HCT116 (cell line): Measurements from ENCODE around the gene IGSF11. TPM values are rescaled to one million over a fixed set of nuclear protein-coding genes. Genes with fewer than 3 reads are reported as not detected.

ENCODE experiments used
- ATAC-seq: fragments of 200-7000 bp; cut with Tn5 transposase; 2 replicates; pipeline ENCODE4 v1.9.1; 2020; ENCODE audit warnings: mild to moderate bottlenecking, moderate library complexity
- BruUV-seq: library from RNA; stranded (reverse); fragments of 400-500 nt; replicated peaks from 2 replicates; lab custom pipeline; 2021; lab: Mats Ljungman, UMichigan
- CTCF ChIA-PET: fragments of 300-600 bp; sonication (Branson Sonifier 250); formaldehyde crosslinking; loops from one replicate; lab custom pipeline; 2021; ENCODE audit warnings: antibody characterized with exemption; lab: Charles Lee
- POLR2A ChIA-PET: fragments of 300-600, 350-600 bp; sonication (Branson Sonifier 250); formaldehyde crosslinking; loops from one replicate; lab custom pipeline; 2021; ENCODE audit warnings: antibody characterized with exemption; lab: Charles Lee
- RAD21 ChIA-PET, 2 experiments: fragments of 300-600 bp; sonication (Branson Sonifier 250); formaldehyde crosslinking; loops; one replicate each; lab custom pipeline; 2023; ENCODE audit warnings: low total read pairs in 2 of 2; ENCODE audit not compliant: uncharacterized antibody in 2 of 2, unreplicated experiment in 2 of 2, low non-redundant PET in 1 of 2; lab: Charles Lee
- DNase-seq: peaks from one replicate; pipeline ENCODE4 v3.0.0-alpha.2; 2010; ENCODE audit warnings: low read depth, low spot score
- H2AFZ ChIP-seq: fragments of 200-600 bp; shearing (Covaris generic), sonication (generic); 2 replicates; pipeline ENCODE4 v1.6.1; 2017; ENCODE audit warnings: low read depth, mixed run types, mixed read lengths, antibody characterized with exemption, low read length; ENCODE audit not compliant: poor library complexity, severe bottlenecking
- H3K27ac ChIP-seq: 2 replicates; pipeline ENCODE4 v1.5.1; 2012; ENCODE audit warnings: low read depth, low read length
- H3K27me3 ChIP-seq: fragments of 200-600 bp; sonication (generic); 2 replicates; pipeline ENCODE4 v1.6.1; 2016; ENCODE audit warnings: mixed run types, low read length, mixed read lengths; ENCODE audit not compliant: insufficient read depth
- H3K36me3 ChIP-seq, 2 experiments: fragments of 200-500 bp in 1 of 2; fragments of 200-600 bp in 1 of 2; sonication (Bioruptor generic) in 1 of 2; sonication (generic) in 1 of 2; 2 replicates each; pipeline versions ENCODE4 v1.5.1 to v1.6.1; 2014 to 2016; ENCODE audit warnings: low read length in 2 of 2, inconsistent platforms in 1 of 2, mixed read lengths in 1 of 2, mixed run types in 1 of 2; ENCODE audit not compliant: insufficient read depth in 2 of 2, control insufficient read depth in 1 of 2
- H3K4me1 ChIP-seq, 2 experiments: fragments of 200-600 bp in 1 of 2; sonication (generic) in 1 of 2; 2 replicates each; pipeline versions ENCODE4 v1.5.1 to v1.6.1; 2012 to 2017; ENCODE audit warnings: low read length in 2 of 2, inconsistent platforms in 1 of 2, mild to moderate bottlenecking in 1 of 2, mixed read lengths in 1 of 2, mixed run types in 1 of 2, moderate library complexity in 1 of 2; ENCODE audit not compliant: insufficient read depth in 2 of 2, control insufficient read depth in 1 of 2
- H3K4me2 ChIP-seq: fragments of 200-600 bp; sonication (generic); 2 replicates; pipeline ENCODE4 v1.6.1; 2017; ENCODE audit warnings: mixed run types, low read length, mixed read lengths
- H3K4me3 ChIP-seq, 2 experiments: fragments of 200-600 bp in 1 of 2; sonication (generic) in 1 of 2; replicated peaks in 1 of 2; 2 replicates each; pipeline ENCODE4 v1.5.1; 2011 to 2016; ENCODE audit warnings: low read length in 2 of 2, control low read depth in 1 of 2, low read depth in 1 of 2, mild to moderate bottlenecking in 1 of 2, mixed read lengths in 1 of 2, mixed run types in 1 of 2
- H3K79me2 ChIP-seq: fragments of 200-600 bp; sonication (generic); 2 replicates; pipeline ENCODE4 v1.6.1; 2017; ENCODE audit warnings: mild to moderate bottlenecking, mixed run types, low read length, moderate library complexity, mixed read lengths; ENCODE audit not compliant: insufficient read depth
- H3K9ac ChIP-seq: fragments of 200-600 bp; sonication (generic); 2 replicates; pipeline ENCODE4 v1.6.1; 2016; ENCODE audit warnings: low read length, mixed read lengths
- H3K9me2 ChIP-seq: fragments of 200-600 bp; sonication (generic), shearing (Covaris generic); 2 replicates; pipeline ENCODE4 v1.6.1; 2017; ENCODE audit warnings: mixed run types, mild to moderate bottlenecking, moderate library complexity; ENCODE audit not compliant: insufficient read depth
- H3K9me3 ChIP-seq, 2 experiments: fragments of 200-500 bp in 1 of 2; fragments of 200-600 bp in 1 of 2; sonication (Bioruptor generic) in 1 of 2; sonication (generic) in 1 of 2; 2 replicates each; pipeline ENCODE4 v1.6.1; 2014 to 2017; ENCODE audit warnings: low read length in 2 of 2, mixed read lengths in 2 of 2, inconsistent platforms in 1 of 2, low read depth in 1 of 2, mild to moderate bottlenecking in 1 of 2, mixed run types in 1 of 2, moderate library complexity in 1 of 2; ENCODE audit not compliant: control insufficient read depth in 1 of 2, insufficient read depth in 1 of 2
- H4K20me1 ChIP-seq: fragments of 200-600 bp; sonication (generic), shearing (Covaris generic); 2 replicates; pipeline ENCODE4 v1.6.1; 2017; ENCODE audit warnings: mixed run types, mild to moderate bottlenecking, moderate library complexity; ENCODE audit not compliant: insufficient read depth
- CBX3 ChIP-seq: IDR thresholded peaks from 2 replicates; pipeline ENCODE4 v1.6.1; 2012; ENCODE audit warnings: low read depth
- CEBPB ChIP-seq: IDR thresholded peaks from 2 replicates; pipeline ENCODE4 v1.6.1; 2012; ENCODE audit warnings: low read depth
- EGR1 ChIP-seq: IDR thresholded peaks from 2 replicates; pipeline ENCODE4 v1.6.1; 2012; ENCODE audit warnings: low read depth
- ELF1 ChIP-seq: IDR thresholded peaks from 2 replicates; pipeline ENCODE4 v1.6.1; 2012; ENCODE audit warnings: low read depth, borderline replicate concordance
- EZH2 ChIP-seq: fragments of 200-600 bp; sonication (generic); IDR thresholded peaks from 2 replicates; pipeline ENCODE4 v1.6.1; 2017; ENCODE audit warnings: antibody characterized with exemption, mixed run types
- EZH2phosphoT487 ChIP-seq: fragments of 200-600 bp; IDR thresholded peaks from 2 replicates; pipeline ENCODE4 v1.6.1; 2018; ENCODE audit warnings: antibody characterized with exemption, borderline replicate concordance
- POLR2A ChIP-seq: IDR thresholded peaks from 2 replicates; pipeline ENCODE4 v1.7.0; 2011; ENCODE audit warnings: borderline replicate concordance; ENCODE audit not compliant: insufficient read depth, insufficient read length; ENCODE audit errors: extremely low read depth
- RAD21 ChIP-seq: IDR thresholded peaks from 2 replicates; pipeline ENCODE4 v1.6.1; 2012; ENCODE audit warnings: low read depth, mild to moderate bottlenecking
- SIN3A ChIP-seq: IDR thresholded peaks from 2 replicates; pipeline ENCODE4 v1.6.1; 2012; ENCODE audit warnings: low read depth
- SRF ChIP-seq: IDR thresholded peaks from 2 replicates; pipeline ENCODE4 v1.6.1; 2012; ENCODE audit warnings: low read depth
- YY1 ChIP-seq: IDR thresholded peaks from 2 replicates; pipeline ENCODE4 v1.6.1; 2011; ENCODE audit warnings: low read length, low read depth, moderate library complexity, mild to moderate bottlenecking; ENCODE audit not compliant: insufficient replicate concordance; ENCODE audit errors: extremely low read depth
- ZFX ChIP-seq: fragments of 450-650 bp; IDR thresholded peaks from 2 replicates; pipeline ENCODE4 v1.6.1; 2017
- ZNF274 ChIP-seq: fragments of 200-500 bp; sonication (Bioruptor generic); IDR thresholded peaks from 2 replicates; pipeline ENCODE4 v1.6.1; 2014; ENCODE audit warnings: mild to moderate bottlenecking, low read depth, low read length, inconsistent platforms
- intact Hi-C: fragments of 100-400 bp; cut with micrococcal nuclease; formaldehyde crosslinking; loops from 2 replicates; pipeline ENCODE4 v1.10.0; 2022
- total RNA-seq: library from RNA; stranded (reverse); gene quantifications from one replicate; pipeline ENCODE4 v1.2.1, GENCODE V29; 2021; ENCODE audit not compliant: unreplicated experiment
- TF ChIP-seq, protein P1 (sequence below): IDR thresholded peaks from 2 replicates; pipeline ENCODE4 v1.6.1; 2012
- TF ChIP-seq, protein P2 (sequence below): IDR thresholded peaks from 2 replicates; pipeline ENCODE4 v1.6.1; 2012; ENCODE audit warnings: low read depth
- TF ChIP-seq, protein P3 (sequence below), 3 experiments: fragments of 200-600 bp in 1 of 3; sonication (generic) in 1 of 3; IDR thresholded peaks in 2 of 3; conservative IDR thresholded peaks in 1 of 3; 2 replicates each; pipeline ENCODE4 v1.5.1; 2012 to 2017; ENCODE audit warnings: low read depth in 2 of 3, low read length in 2 of 3, antibody characterized with exemption in 1 of 3, borderline replicate concordance in 1 of 3, control low read depth in 1 of 3, mild to moderate bottlenecking in 1 of 3, mixed read lengths in 1 of 3, mixed run types in 1 of 3, moderate library complexity in 1 of 3; ENCODE audit not compliant: insufficient read depth in 1 of 3
- TF ChIP-seq, protein P4 (sequence below): IDR thresholded peaks from 2 replicates; pipeline ENCODE4 v1.6.1; 2012

IGSF11 gene
- total RNA-seq, 1 experiment from 2014 or later = not detected

DNA sequence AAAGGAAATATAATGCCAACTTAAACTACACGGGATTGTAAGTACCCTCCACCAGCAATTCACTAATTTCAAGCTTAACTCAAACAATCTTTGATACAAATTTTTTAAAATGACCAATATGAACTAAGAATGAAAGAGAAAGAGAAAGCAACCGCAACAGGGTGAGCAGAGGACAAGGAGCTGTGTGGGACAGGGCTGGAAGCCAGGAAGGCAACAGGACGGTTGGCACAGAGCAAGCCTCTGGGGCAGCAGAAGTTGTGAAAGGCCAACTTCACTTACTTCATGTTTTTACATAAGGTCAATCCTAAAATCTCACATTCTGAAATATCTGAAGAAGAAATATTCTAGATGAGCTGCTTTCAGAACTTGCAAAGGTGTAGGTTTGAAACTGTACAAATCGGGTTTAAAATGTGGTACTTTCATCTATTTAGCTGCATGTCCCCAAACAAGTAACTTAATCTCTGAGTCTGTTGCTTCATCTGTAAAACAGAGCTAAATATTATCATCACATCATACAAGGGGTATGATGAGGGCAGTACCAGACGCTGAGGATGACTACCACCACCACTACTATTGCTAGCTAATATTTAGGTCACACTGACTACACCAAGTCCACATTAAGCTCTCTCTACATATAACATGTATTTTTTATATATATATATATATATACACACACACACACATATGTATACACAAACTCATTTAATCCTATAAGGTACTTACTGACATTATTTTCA is 101.7 kb downstream of the IGSF11 start:
- POLR2A ChIA-PET = no interaction called here
- CTCF ChIA-PET = no interaction called here

More for the DNA sequence above, 101.7 kb downstream of the IGSF11 start:
- no peak for DNase-seq
- TF ChIP-seq POLR2A (no peak), CBX3 (no peak), ELF1 (no peak), RAD21 (no peak), EZH2 (no peak), ZNF274 (no peak), CEBPB (no peak), EZH2phosphoT487 (no peak), SIN3A (no peak), YY1 (no peak), EGR1 (no peak), ZFX (no peak), SRF (no peak)
- TF ChIP-seq, protein P1, sequence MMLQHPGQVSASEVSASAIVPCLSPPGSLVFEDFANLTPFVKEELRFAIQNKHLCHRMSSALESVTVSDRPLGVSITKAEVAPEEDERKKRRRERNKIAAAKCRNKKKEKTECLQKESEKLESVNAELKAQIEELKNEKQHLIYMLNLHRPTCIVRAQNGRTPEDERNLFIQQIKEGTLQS = no peak
- TF ChIP-seq, protein P2, sequence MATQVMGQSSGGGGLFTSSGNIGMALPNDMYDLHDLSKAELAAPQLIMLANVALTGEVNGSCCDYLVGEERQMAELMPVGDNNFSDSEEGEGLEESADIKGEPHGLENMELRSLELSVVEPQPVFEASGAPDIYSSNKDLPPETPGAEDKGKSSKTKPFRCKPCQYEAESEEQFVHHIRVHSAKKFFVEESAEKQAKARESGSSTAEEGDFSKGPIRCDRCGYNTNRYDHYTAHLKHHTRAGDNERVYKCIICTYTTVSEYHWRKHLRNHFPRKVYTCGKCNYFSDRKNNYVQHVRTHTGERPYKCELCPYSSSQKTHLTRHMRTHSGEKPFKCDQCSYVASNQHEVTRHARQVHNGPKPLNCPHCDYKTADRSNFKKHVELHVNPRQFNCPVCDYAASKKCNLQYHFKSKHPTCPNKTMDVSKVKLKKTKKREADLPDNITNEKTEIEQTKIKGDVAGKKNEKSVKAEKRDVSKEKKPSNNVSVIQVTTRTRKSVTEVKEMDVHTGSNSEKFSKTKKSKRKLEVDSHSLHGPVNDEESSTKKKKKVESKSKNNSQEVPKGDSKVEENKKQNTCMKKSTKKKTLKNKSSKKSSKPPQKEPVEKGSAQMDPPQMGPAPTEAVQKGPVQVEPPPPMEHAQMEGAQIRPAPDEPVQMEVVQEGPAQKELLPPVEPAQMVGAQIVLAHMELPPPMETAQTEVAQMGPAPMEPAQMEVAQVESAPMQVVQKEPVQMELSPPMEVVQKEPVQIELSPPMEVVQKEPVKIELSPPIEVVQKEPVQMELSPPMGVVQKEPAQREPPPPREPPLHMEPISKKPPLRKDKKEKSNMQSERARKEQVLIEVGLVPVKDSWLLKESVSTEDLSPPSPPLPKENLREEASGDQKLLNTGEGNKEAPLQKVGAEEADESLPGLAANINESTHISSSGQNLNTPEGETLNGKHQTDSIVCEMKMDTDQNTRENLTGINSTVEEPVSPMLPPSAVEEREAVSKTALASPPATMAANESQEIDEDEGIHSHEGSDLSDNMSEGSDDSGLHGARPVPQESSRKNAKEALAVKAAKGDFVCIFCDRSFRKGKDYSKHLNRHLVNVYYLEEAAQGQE = no peak
- TF ChIP-seq, protein P3, sequence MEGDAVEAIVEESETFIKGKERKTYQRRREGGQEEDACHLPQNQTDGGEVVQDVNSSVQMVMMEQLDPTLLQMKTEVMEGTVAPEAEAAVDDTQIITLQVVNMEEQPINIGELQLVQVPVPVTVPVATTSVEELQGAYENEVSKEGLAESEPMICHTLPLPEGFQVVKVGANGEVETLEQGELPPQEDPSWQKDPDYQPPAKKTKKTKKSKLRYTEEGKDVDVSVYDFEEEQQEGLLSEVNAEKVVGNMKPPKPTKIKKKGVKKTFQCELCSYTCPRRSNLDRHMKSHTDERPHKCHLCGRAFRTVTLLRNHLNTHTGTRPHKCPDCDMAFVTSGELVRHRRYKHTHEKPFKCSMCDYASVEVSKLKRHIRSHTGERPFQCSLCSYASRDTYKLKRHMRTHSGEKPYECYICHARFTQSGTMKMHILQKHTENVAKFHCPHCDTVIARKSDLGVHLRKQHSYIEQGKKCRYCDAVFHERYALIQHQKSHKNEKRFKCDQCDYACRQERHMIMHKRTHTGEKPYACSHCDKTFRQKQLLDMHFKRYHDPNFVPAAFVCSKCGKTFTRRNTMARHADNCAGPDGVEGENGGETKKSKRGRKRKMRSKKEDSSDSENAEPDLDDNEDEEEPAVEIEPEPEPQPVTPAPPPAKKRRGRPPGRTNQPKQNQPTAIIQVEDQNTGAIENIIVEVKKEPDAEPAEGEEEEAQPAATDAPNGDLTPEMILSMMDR (IDR thresholded peaks at IDR 0.05 in 2 of 3, conservative IDR thresholded peaks at IDR 0.05 in 1 of 3; ENCODE audit: borderline replicate concordance in 1 of 3, insufficient read depth in 1 of 3, low read depth in 2 of 3, low read length in 2 of 3) = no peak
- TF ChIP-seq, protein P4, sequence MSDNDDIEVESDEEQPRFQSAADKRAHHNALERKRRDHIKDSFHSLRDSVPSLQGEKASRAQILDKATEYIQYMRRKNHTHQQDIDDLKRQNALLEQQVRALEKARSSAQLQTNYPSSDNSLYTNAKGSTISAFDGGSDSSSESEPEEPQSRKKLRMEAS = no peak
- Histone ChIP-seq H4K20me1 (no peaks in the 10 kb centered on the region), H3K27ac (no peak overlapping the region), H3K9ac (no peak overlapping the region), H2AFZ (no peak overlapping the region), H3K4me2 (no peak overlapping the region), H3K36me3 (no peaks in the 10 kb centered on the region), H3K4me1 (peaks cover 0 to under 1% of the 10 kb centered on the region in 2 experiments; a peak in 1 of 4 replicates), H3K79me2 (no peaks in the 10 kb centered on the region), H3K9me3 (no peaks in the 10 kb centered on the region), H3K27me3 (peaks cover 15% of the 10 kb centered on the region; the same call in 1 of the 2 replicates), H3K4me3 (no peak overlapping the region), H3K9me2 (no peaks in the 10 kb centered on the region)
- no peak for ATAC-seq
- RAD21 ChIA-PET = no interaction called here
- no TSS peak for BruUV-seq
- intact Hi-C loops = no loop called here
